ENCODE measurements around the gene CNEP1R1. TPM values are rescaled to one million over a fixed set of nuclear protein-coding genes. Genes with fewer than 3 reads are reported as not detected.

Gene CNEP1R1
- total RNA-seq, 1 donor from 2014 or later, result 32.7 TPM

DNA sequence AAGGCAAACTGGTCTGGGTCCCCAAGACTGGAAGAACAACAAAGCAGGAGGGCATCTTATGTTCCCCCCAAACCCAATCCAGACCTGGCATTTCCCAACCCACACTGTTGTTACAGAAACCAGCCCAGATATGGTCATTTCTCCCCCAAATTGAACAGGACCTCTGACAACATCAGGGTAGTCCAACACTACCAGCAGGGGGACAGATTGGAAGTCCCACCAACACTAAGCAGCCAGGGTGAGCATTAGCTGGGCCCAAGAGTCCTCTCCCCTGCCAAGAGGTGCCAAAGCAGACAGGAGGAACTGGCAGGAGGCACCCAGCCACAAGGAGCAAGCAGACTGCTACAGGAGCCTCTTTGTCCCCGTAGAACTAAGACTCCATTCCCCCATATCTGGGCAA lies 29.3 kb upstream of the CNEP1R1 start:
- H3K4me1 Mint-ChIP-seq (ENCODE audit: unreplicated experiment), result no peaks in the 10 kb centered on the region
- no peak overlapping the region for H3K4me3 Mint-ChIP-seq (ENCODE audit: unreplicated experiment)
- DNase-seq (ENCODE audit: low spot score), result no peak
- no peaks in the 10 kb centered on the region for H3K9me3 Mint-ChIP-seq (ENCODE audit: unreplicated experiment)
- TF ChIP-seq, protein P1, sequence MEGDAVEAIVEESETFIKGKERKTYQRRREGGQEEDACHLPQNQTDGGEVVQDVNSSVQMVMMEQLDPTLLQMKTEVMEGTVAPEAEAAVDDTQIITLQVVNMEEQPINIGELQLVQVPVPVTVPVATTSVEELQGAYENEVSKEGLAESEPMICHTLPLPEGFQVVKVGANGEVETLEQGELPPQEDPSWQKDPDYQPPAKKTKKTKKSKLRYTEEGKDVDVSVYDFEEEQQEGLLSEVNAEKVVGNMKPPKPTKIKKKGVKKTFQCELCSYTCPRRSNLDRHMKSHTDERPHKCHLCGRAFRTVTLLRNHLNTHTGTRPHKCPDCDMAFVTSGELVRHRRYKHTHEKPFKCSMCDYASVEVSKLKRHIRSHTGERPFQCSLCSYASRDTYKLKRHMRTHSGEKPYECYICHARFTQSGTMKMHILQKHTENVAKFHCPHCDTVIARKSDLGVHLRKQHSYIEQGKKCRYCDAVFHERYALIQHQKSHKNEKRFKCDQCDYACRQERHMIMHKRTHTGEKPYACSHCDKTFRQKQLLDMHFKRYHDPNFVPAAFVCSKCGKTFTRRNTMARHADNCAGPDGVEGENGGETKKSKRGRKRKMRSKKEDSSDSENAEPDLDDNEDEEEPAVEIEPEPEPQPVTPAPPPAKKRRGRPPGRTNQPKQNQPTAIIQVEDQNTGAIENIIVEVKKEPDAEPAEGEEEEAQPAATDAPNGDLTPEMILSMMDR (IDR thresholded peaks at IDR 0.05; ENCODE audit: unreplicated experiment), result no peak
- peaks cover 1% of the 10 kb centered on the region for H3K27me3 Mint-ChIP-seq (ENCODE audit: unreplicated experiment)
- no peaks in the 10 kb centered on the region for H3K36me3 Mint-ChIP-seq (ENCODE audit: low read depth, unreplicated experiment)
- H3K27ac Mint-ChIP-seq (ENCODE audit: unreplicated experiment), result no peak overlapping the region

DNA sequence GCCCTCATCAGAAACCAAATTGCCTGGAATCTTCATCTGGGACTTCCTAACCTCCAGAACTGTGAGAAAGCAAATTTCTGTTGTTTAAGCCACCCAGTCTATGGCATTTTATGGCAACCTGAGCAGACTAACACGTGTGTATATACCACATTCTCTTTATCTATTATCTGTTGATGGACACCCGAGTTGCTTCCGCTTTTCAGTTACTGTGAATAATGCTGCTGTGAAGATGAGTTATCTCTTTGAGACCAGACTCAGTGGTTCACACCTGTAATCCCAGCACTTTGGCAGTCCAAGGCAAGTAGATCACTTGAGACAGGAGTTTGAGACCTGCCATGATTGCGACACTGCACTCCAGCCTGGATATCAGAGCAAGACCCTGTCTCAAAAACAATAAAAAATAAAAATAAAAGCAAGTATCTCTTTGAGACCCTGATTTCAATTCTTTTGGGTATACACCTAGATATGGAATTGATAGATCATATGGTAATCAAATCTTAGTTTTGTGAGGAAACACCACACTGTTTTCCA lies 27.2 kb upstream of the CNEP1R1 start:
- H3K27me3 Mint-ChIP-seq (ENCODE audit: unreplicated experiment), result peaks cover 1% of the 10 kb centered on the region
- no peaks in the 10 kb centered on the region for H3K9me3 Mint-ChIP-seq (ENCODE audit: unreplicated experiment)
- no peaks in the 10 kb centered on the region for H3K36me3 Mint-ChIP-seq (ENCODE audit: low read depth, unreplicated experiment)
- no peak for DNase-seq (ENCODE audit: low spot score)
- H3K4me1 Mint-ChIP-seq (ENCODE audit: unreplicated experiment), result no peaks in the 10 kb centered on the region
- no peak overlapping the region for H3K27ac Mint-ChIP-seq (ENCODE audit: unreplicated experiment)
- H3K4me3 Mint-ChIP-seq (ENCODE audit: unreplicated experiment), result no peak overlapping the region
- TF ChIP-seq, protein P1 (IDR thresholded peaks at IDR 0.05; ENCODE audit: unreplicated experiment), result no peak

DNA sequence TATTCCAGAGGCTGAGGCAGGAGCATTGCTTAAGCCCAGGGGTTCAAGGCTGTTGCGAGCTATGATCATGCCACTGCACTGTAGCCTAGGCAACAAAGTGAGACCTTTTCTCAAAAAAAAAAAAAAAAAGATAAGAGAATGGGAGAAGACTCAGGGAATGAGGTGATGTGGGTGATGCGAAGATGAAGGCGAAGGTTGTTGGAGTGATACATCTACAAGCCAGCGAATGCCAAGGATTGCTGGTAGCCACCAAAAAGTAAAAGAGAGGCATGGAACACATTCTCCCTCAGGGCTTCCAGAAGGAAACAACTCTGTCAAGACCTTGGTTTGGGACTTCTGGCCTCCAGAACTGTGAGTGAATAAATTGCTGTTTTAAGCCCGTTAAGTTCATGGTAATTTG lies 26.0 kb upstream of the CNEP1R1 start:
- DNase-seq (ENCODE audit: low spot score), result no peak
- peaks cover 1% of the 10 kb centered on the region for H3K27me3 Mint-ChIP-seq (ENCODE audit: unreplicated experiment)
- H3K4me1 Mint-ChIP-seq (ENCODE audit: unreplicated experiment), result no peaks in the 10 kb centered on the region
- TF ChIP-seq, protein P1 (IDR thresholded peaks at IDR 0.05; ENCODE audit: unreplicated experiment), result no peak
- no peak overlapping the region for H3K4me3 Mint-ChIP-seq (ENCODE audit: unreplicated experiment)
- no peaks in the 10 kb centered on the region for H3K9me3 Mint-ChIP-seq (ENCODE audit: unreplicated experiment)
- no peaks in the 10 kb centered on the region for H3K36me3 Mint-ChIP-seq (ENCODE audit: low read depth, unreplicated experiment)
- no peak overlapping the region for H3K27ac Mint-ChIP-seq (ENCODE audit: unreplicated experiment)

DNA sequence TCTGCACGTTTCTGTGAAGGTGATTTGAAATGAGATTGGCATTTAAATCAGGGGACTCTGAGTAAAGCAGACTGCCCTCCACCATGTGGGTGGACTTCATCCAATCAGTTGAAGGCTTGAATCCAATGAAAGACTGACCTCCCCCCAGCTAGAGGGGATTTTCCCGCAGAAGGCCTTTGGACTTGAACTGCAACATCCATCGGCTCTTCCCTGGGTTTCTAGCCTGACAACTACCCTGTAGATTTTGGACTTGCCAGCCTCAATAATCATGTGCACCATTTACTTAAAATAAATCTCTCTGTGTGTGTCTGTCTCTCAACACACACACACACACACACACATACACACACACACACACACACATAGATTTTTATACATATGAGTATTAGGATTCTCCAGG lies 23.9 kb upstream of the CNEP1R1 start:
- H3K36me3 Mint-ChIP-seq (ENCODE audit: low read depth, unreplicated experiment), result no peaks in the 10 kb centered on the region
- no peak overlapping the region for H3K27ac Mint-ChIP-seq (ENCODE audit: unreplicated experiment)
- TF ChIP-seq, protein P1 (IDR thresholded peaks at IDR 0.05; ENCODE audit: unreplicated experiment), result no peak
- H3K9me3 Mint-ChIP-seq (ENCODE audit: unreplicated experiment), result no peaks in the 10 kb centered on the region
- H3K27me3 Mint-ChIP-seq (ENCODE audit: unreplicated experiment), result peaks cover 2% of the 10 kb centered on the region
- no peak overlapping the region for H3K4me3 Mint-ChIP-seq (ENCODE audit: unreplicated experiment)
- no peak for DNase-seq (ENCODE audit: low spot score)
- H3K4me1 Mint-ChIP-seq (ENCODE audit: unreplicated experiment), result no peaks in the 10 kb centered on the region

DNA sequence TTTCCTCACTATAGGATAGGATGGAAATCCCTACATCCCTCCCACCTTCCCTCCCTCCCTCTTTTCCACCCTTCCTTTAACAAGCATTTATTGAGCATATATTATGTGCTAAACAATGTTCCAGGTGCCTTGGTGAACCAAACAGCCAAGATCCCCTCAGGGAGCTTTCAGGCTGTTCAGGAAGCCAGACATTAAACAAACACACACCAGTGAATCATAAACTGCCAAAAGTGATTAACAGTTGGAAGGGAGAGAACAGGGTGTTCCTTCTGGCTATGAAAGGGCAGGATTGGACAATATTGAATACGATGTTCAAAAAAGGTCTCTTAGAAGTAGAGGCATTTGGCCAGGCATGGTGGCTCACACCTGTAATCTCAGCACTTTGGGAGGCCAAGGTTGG lies 22.8 kb upstream of the CNEP1R1 start:
- Mint-ChIP-seq H3K4me1 (ENCODE audit: unreplicated experiment) (no peaks in the 10 kb centered on the region), H3K27me3 (ENCODE audit: unreplicated experiment) (peaks cover 2% of the 10 kb centered on the region), H3K36me3 (ENCODE audit: low read depth, unreplicated experiment) (no peaks in the 10 kb centered on the region), H3K27ac (ENCODE audit: unreplicated experiment) (no peak overlapping the region), H3K9me3 (ENCODE audit: unreplicated experiment) (no peaks in the 10 kb centered on the region), H3K4me3 (ENCODE audit: unreplicated experiment) (no peak overlapping the region)
- DNase-seq (ENCODE audit: low spot score), result no peak
- TF ChIP-seq, protein P1 (IDR thresholded peaks at IDR 0.05; ENCODE audit: unreplicated experiment), result no peak
